ENCODE data around the gene ABTB1.
"Not testable (repeated sequence)": the region's sequence is repeated elsewhere in the genome, so short reads cannot be mapped to it uniquely, and the experiment has no call there.

ABTB1 gene

DNA sequence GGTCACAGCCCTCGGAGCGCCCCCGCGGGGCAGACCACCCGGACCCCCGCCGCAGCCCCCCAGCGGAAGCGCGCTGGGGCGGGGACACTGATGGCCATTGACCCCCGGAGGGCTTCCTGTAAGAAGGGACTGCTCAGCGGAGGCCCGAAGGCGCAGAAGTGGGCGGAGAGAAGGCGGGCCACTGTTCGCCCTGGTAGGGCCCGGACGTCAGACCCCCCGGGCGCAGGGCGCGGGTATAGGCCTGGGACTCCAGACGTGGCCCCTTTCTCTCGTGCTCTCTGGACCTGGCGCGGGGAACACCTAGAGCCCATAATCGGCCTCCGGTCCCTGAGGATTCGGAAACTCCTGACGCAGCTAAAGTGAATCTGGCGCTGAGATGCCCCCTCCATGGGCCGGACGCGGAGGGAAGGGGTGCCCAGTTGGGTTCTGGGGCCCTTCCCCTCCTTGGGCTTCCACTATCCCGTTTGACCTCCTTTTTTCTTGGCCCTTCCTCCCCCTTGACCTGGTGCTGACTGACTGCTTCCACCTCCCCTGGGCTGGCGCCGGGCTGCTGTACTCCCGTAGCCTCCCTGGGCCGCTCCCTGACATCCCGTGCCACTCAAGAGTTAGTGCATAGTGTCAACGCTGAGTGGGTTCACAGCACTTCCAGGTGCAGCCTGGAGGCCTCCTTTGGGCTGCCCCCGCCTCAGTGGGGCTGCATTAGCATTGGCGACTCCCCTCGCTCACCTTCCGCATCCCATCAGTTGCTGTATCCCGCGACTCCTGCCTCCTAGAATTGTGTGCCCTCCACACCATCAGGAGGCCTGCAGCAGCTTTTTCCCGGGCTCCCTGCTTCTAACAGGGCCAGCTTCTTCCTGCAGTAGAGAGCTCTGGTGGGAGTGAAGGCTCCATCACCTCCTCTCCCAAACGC is 694 bp downstream of the ABTB1 start:
- DNase-seq (ENCODE audit: low read depth): no peak

- no peak for DNase-seq (ENCODE audit: low read depth)
Observed at GRCh38 chr3:127674101-127674721, 1.5 kb downstream of the ABTB1 start.

GRCh38 chr3:127674790-127675189 is 2.0 kb downstream of the ABTB1 start:
- no peak for DNase-seq (ENCODE audit: low read depth)

DNA sequence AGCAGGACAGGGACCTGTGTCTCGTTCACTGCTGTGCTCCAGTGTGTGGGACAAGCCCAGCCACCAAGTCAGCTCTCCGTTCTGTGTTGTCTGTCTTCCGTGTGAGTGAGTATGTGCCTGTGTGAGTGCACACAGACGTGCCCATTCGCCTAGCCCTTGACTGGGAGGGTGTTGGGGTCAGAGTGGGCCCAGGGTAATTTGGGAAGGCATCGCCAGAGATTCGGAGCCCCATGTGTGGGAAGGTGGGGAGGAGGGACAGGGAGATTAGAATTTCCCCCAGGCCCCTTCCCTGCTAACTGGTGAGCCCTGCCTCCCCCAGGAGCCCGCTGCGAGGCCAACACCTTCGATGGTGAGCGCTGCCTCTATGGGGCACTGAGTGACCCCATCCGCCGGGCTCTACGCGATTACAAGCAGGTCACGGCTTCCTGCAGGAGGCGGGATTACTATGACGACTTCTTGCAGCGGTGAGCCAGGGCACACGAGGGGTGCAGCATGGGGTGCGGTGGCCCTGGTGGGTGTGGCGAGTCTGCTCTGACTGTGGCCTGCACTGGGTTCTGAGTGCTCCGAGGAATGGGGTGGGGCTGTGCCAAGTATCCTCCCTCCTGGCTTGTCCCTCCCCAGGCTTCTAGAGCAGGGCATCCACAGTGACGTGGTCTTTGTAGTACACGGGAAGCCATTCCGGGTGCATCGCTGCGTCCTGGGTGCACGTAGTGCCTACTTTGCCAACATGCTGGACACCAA is 3.1 kb downstream of the ABTB1 start:
- no peak for DNase-seq (ENCODE audit: low read depth)

GRCh38 chr3:127676456-127676855 is 3.7 kb downstream of the ABTB1 start:
- no peak for DNase-seq (ENCODE audit: low read depth)

DNA sequence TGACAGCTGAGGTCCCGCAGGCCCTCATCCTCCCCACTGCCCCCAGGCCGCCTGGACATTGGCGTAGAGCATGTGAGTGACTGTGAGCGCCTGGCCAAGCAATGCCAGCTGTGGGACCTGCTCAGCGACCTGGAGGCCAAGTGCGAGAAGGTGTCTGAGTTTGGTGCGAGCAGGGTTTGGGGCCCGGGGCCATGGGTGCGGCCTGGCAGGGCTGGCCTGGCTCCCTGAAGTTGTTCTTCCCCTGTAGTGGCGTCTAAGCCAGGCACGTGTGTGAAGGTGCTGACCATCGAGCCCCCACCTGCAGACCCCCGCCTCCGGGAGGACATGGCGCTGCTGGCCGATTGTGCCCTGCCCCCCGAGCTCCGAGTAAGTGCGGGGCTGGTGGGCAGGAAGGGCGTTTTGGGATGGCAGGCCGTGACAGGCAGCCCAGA is 4.2 kb downstream of the ABTB1 start:
- no peak for DNase-seq (ENCODE audit: low read depth)

GRCh38 chr3:127677541-127678314 is 5.0 kb downstream of the ABTB1 start:
- no peak for DNase-seq (ENCODE audit: low read depth)

DNA sequence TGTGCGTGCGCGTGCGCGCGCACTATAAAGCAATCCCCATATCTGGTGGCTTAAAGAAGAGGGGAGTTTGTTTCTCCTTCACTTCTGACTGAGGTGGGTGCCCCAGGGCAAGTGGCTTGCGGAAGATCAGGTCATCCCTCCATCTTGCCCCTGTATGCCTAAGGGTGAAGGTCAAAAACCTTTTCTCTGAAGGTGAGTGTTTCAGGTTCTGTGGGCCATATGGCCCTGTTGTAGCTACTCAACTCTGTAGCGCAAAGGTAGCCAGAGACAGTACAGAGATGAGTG is 5.5 kb downstream of the ABTB1 start:
- no peak for DNase-seq (ENCODE audit: low read depth)

- no peak for DNase-seq (ENCODE audit: low read depth)
Observed at GRCh38 chr3:127678611-127679533, 6.1 kb downstream of the ABTB1 start.

DNA sequence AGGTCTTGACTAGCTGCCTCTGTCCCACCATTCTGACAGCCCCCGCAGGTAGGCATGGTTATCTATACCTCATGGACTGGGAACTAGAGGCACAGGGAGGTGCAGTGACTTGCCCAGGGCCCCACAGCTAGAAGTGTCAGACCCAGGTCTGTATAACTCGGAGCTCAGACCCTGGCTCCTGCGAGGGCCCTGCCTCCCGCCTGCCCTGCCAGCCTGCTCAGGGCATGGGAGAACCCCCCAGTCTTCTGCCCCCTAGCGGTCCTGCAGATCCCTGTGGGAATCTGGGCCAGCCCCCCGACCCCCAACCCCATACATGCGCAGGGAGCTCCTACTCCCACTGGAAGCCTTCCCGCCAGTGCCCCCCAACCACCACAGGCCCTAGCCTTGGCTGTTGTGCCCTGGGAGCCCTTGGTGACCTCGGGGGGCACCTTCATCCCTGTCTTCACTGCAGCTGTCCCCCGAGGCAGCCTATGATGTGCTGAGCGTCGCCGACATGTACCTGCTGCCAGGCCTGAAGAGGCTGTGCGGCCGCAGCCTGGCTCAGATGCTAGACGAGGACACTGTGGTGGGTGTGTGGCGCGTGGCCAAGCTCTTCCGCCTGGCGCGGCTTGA is 6.9 kb downstream of the ABTB1 start:
- DNase-seq (ENCODE audit: low read depth): no peak

DNA sequence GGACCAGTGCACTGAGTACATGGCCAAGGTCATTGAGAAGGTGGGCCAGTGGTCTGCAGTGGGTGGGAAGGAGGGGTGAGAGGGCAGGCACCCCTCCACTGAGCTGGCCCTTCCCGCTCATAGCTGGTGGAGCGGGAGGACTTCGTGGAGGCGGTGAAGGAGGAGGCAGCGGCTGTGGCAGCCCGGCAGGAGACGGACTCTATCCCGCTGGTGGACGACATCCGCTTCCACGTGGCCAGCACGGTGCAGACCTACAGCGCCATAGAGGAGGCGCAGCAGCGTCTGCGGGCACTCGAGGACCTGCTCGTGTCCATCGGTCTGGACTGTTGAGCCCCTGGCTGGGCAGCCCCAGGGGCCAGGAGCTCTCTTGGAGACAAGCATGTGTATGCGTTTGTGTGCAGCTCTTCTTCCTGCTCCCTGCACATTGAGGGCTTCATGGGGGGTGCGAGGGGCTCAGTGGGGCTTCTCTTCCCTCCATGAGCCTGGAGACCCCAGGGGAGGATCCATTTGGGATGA is 7.5 kb downstream of the ABTB1 start:
- DNase-seq (ENCODE audit: low read depth): no peak

DNA sequence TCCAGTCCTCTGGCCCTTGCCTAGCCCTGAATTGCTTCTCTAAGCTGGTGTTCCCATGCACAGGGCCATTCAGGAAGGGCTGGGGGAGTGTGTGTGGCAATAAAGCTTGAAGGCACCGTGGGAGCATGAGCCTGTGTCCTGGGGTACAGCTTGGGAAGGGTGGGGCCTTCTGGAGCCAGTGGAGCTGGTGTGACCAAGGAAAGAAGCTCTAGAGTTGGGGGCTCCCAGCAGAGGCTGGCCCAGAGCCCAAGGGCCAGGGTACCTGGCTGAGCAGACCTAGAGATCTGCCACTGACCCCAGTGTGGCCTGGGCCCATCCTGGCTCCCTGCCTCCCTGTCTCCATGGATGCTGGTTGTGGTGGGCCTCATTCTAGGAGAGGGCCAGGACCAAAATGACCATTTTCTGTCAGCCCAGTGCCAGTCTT is 8.1 kb downstream of the ABTB1 start:
- no peak for DNase-seq (ENCODE audit: low read depth)

- not testable (repeated sequence) for DNase-seq (ENCODE audit: low read depth)
Observed at GRCh38 chr3:127682175-127682554, 9.4 kb downstream of the ABTB1 start.

- DNase-seq (ENCODE audit: low read depth): no peak
Observed at GRCh38 chr3:127682561-127682960, 9.8 kb downstream of the ABTB1 start.

GRCh38 chr3:127684871-127685707 is 12.3 kb downstream of the ABTB1 start:
- no peak for DNase-seq (ENCODE audit: low read depth)

GRCh38 chr3:127685708-127686511 is 13.2 kb downstream of the ABTB1 start:
- DNase-seq (ENCODE audit: low read depth): no peak

DNA sequence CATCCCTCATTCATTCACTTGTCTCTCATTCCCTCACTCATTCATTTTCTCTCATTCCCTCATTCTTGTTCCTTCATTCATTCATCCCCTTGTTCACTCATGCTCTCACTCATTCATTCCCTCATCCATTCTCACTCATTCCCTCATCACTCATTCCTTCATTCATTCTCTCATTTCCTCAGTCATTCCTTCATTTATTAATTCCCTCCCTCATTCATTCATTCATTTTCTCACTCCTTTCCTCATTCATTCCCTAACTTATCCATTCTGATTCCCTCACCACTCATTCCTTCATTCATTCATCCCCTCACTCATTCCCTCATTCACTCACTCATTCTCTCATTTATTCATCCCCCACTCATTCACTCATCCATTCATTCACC is 13.8 kb downstream of the ABTB1 start:
- DNase-seq (ENCODE audit: low read depth): no peak

- DNase-seq (ENCODE audit: low read depth): no peak
Observed at GRCh38 chr3:127687228-127687737, 14.5 kb downstream of the ABTB1 start.

- no peak for DNase-seq (ENCODE audit: low read depth)
Observed at GRCh38 chr3:127688022-127688415, 15.3 kb downstream of the ABTB1 start.
